Measurements from ENCODE around the gene PTAFR. TPM values are rescaled to one million over a fixed set of nuclear protein-coding genes. Genes with fewer than 3 reads are reported as not detected.

Gene PTAFR, protein sequence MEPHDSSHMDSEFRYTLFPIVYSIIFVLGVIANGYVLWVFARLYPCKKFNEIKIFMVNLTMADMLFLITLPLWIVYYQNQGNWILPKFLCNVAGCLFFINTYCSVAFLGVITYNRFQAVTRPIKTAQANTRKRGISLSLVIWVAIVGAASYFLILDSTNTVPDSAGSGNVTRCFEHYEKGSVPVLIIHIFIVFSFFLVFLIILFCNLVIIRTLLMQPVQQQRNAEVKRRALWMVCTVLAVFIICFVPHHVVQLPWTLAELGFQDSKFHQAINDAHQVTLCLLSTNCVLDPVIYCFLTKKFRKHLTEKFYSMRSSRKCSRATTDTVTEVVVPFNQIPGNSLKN
- total RNA-seq = 2.2 TPM
- long read RNA-seq = 0 reads

DNA sequence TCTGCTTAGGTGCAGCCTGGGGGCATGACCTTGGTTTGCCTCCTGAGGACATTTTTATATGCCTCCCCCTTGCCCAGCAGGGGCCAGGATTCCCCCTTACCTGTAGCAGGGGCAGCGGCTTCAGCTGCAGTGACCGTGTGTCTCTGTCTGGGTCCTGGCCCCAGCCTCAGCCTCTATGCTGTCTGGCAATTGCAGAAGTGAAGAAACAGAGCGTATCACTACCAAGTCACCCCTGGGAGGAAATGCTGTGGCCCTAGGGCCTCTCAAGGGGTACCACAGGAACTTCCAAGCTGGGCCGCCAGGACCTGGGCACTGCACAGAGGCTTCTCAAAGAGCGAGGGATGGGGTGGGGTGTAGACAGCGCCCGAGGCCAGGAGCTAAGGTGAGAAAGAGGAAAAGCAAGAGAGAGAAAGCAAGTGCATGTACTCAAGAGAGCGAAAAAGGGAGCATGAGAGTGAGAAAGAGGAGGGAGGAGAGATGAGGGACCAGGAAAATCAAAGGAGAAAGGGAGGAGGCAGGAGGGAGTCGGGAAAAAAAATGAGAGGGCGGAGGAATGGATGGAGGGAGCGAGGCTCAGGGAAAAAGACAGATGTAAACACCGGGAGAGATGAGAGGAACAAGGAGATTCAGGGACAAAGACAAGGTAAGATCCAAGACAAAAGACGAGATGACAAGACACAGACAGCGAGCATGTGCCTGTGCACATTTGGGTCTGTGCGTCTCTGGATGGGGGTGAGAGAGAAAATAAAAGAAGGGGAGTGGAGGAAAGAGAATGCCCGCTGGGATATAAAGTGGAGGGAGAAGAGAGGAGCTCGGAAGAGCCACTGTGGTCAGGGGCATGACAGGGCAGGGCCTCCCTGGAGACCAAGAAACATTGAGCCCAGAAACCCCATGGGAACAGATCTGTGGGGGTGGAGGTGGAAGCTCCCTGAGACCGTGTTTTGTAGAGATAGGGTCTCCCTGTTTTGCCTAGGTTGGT lies at the start of gene PTAFR:
Gene PTAFR (minus strand): TSS at position 199 of the 979 bp plus-strand sequence. CDS start 25,669 bp downstream, outside the sequence.
- peak; percentile 84 for DNase-seq (ENCODE audit: low spot score)
- intact Hi-C loops (cut with DNase I) = no loop called here

- intact Hi-C loops (cut with DNase I) = no loop called here
- no peak for DNase-seq (ENCODE audit: low spot score)
These were observed 36.8 kb upstream of the PTAFR start for GRCh38 chr1:28213315-28213714.

DNA sequence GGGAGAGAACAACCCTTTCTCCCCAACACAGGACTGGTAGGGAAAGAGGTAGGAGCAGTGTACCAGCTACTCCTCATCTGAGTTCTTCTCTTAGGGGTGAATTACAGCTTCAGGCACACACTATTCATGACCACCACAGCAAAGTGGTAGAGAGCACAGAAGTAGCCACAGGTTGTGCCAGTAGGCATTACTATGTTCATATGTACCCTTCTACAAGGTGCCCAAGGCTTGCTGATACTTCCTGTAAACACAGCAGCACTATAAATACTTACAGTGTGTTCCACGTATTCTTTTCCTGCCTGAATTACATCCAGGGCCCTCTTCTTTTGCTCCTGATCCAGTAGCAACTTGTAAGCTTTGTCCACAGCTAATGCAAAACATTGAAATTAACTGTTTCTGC lies 33.2 kb upstream of the PTAFR start:
- DNase-seq (ENCODE audit: low spot score) = no peak
- intact Hi-C loops (cut with DNase I) = loop anchor here (1.0 to 5.0 kb wide), 2 partner anchors 118 to 347 kb away; no protein-coding TSS in a partner anchor

GRCh38 chr1:28208818-28209441 lies 32.4 kb upstream of the PTAFR start:
- intact Hi-C loops (cut with DNase I) = loop anchor here (1.0 to 5.0 kb wide), 2 partner anchors 118 to 347 kb away; no protein-coding TSS in a partner anchor
- peak; percentile 78 for DNase-seq (ENCODE audit: low spot score)

- no peak for DNase-seq (ENCODE audit: low spot score)
- intact Hi-C loops (cut with DNase I) = loop anchor here (5.0 kb wide), 1 partner anchor 343 kb away; no protein-coding TSS in a partner anchor
These were observed 28.8 kb upstream of the PTAFR start for GRCh38 chr1:28205243-28205642.

- intact Hi-C loops (cut with DNase I) = no loop called here
- DNase-seq (ENCODE audit: low spot score) = no peak
These were observed 23.9 kb upstream of the PTAFR start for GRCh38 chr1:28200234-28200873.

- no peak for DNase-seq (ENCODE audit: low spot score)
- intact Hi-C loops (cut with DNase I) = no loop called here
These were observed 23.1 kb upstream of the PTAFR start for GRCh38 chr1:28199328-28200233.

DNA sequence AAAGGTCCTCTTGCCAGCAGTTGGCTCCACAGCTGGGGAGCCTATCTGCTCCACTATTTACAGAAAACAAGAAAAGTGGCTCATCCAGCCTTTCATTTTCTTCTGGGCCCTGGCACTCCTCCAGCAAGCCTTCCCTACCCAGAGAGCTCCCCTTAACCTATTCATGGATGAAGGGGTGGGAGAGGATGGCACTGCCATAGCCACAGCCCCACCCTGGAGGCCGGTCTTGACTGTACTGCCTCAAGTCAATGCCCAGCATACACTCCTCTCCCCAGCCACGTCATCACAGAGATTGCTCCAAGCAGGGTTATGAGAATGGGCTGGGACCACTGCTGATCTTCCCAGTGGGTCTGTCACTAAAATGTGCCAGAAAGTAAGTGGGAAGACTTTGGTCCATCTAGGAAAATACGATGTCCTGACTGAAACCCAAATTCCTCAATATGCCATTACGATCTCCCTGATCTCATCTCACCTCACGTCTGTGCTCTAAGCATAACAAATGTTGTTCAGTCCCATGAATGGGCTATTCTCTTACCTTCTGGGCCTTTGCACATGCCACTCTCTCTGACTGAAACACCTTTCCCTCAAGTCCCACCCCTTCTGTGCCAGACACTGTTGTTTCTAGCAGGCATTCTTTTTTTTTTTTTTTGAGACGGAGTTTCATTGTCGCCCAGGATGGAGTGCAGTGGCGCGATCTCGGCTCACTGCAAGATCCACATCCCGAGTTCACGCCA lies 21.4 kb upstream of the PTAFR start:
- DNase-seq (ENCODE audit: low spot score) = no peak
- intact Hi-C loops (cut with DNase I) = no loop called here

DNA sequence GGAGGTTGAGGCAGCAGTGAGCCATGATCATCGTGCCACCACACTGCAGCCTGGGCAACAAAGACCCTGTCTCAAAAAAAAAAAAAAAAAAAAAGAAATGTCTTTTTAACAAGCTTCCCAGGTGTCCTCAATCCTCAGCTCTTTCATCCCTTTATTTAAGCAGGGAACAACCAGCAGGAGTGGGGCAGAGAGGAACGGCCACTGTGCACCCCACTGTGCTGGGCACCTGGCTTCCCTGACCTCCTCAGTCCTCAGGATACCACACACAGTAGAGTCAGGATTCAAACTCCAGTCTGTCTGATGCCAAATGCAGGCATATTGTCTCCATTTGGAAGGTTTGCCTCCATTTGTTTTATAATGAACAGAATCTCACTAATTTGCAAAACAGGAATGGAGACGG lies 19.8 kb upstream of the PTAFR start:
- no peak for DNase-seq (ENCODE audit: low spot score)
- intact Hi-C loops (cut with DNase I) = no loop called here

DNA sequence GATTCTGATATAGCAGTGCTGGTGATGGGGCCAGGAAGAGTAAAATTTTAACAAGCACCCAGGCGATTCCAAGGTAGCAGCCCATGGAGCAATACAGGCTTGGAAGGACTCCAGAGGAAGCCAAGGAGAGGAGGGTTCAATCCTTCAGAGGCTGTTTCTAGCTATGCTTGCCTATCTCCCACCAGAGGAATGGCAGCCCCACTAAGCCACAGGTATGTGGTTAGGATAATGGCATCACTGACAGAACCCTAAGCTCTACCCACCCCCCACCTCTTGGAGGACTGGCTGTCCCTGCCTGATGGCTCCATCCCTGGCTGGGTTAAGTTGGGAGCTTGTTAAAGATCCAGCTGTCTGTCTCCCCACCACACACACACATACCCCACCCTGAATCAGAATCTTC lies 19.3 kb upstream of the PTAFR start:
- intact Hi-C loops (cut with DNase I) = no loop called here
- DNase-seq (ENCODE audit: low spot score) = no peak

GRCh38 chr1:28194326-28195035 lies 18.0 kb upstream of the PTAFR start:
- intact Hi-C loops (cut with DNase I) = no loop called here

GRCh38 chr1:28193701-28194161 lies 17.2 kb upstream of the PTAFR start:
- intact Hi-C loops (cut with DNase I) = no loop called here
- no peak for DNase-seq (ENCODE audit: low spot score)

More at GRCh38 chr1:28194326-28195035, 18.0 kb upstream of the PTAFR start:
- no peak for DNase-seq (ENCODE audit: low spot score)

DNA sequence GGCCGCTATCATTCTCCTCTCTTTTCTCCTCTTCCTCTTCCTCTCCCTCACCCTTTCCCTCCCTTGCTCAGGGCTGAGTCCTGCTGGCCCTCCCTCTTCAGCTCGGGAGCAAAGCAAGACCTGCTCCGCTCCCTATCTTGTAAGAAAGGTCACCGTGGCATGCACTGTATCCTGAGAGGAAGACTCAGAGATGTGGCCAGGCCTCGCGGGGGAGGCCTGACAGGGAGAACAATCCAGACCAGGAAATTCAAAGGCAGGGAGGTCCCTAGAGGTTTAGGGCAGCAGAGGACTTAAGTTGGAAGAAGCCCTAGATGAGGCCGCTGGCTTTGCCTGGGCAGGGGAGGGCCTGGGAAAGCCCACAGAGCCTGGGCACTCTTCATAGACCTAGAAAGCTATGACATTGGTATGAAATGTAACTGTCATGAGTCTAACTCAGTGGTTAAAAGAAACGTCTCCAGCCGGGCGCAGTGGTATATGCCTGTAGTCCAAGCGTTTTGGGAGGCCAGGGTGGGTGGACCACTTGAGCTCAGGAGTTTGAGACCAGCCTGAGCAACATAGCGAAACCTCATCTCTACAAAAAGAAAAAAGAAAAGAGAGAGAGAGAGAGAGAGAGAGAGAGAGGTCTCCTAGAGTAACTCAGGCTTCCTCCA lies 14.6 kb upstream of the PTAFR start:
- intact Hi-C loops (cut with DNase I) = no loop called here
- DNase-seq (ENCODE audit: low spot score) = no peak

GRCh38 chr1:28190337-28190979 lies 14.0 kb upstream of the PTAFR start:
- DNase-seq (ENCODE audit: low spot score) = no peak
- intact Hi-C loops (cut with DNase I) = no loop called here

- intact Hi-C loops (cut with DNase I) = no loop called here
- no peak for DNase-seq (ENCODE audit: low spot score)
These were observed 8.6 kb upstream of the PTAFR start for GRCh38 chr1:28185071-28185470.
